ENCODE measurements around the gene CACNB3.
A peak's percentile ranks its signal among the peaks of the same experiment; 100 is the strongest.
"Not testable (repeated sequence)": the region's sequence is repeated elsewhere in the genome, so short reads cannot be mapped to it uniquely, and the experiment has no call there.

CACNB3 gene

DNA sequence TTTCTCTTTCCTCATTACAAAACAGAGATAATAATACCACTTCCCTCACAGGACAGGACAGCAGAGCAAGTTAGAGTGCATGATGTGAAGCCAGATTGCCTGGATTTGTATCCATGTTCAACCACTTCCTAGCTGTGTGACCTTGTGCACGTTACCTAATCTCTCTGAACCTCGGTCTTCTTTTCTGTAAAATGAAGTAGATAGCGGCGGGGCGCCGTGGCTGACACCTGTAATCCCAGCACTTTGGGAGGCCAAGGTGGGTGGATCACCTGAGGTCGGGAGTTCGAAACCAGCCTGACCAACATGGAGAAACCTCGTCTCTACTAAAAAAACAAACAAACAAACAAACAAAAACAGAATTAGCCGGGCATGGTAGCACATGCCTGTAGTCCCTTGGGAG is 36.6 kb downstream of the CACNB3 start:
- not testable (repeated sequence) for DNase-seq (ENCODE audit: low read depth in 2 of 2)

DNA sequence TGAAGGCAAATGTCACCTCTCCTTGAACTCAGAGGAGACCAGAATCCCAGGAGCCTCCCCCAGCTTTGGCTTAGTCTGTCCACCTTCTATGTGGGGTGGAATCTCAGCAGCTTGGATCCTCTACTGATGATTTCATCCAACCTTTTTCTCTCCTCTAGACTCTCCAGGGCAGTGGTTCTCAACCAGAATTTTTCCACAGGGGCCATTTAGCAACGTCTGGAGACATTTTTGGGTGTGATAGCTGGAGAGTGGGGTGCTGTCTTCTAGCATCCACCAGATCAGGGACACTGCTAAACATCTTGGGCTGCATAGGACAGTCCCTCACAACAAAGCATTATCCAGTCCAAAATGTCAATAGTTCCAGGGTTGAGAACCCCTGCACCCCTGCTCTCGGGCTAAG is 38.1 kb downstream of the CACNB3 start:
- DNase-seq (ENCODE audit: low read depth in 2 of 2), result no peak

DNA sequence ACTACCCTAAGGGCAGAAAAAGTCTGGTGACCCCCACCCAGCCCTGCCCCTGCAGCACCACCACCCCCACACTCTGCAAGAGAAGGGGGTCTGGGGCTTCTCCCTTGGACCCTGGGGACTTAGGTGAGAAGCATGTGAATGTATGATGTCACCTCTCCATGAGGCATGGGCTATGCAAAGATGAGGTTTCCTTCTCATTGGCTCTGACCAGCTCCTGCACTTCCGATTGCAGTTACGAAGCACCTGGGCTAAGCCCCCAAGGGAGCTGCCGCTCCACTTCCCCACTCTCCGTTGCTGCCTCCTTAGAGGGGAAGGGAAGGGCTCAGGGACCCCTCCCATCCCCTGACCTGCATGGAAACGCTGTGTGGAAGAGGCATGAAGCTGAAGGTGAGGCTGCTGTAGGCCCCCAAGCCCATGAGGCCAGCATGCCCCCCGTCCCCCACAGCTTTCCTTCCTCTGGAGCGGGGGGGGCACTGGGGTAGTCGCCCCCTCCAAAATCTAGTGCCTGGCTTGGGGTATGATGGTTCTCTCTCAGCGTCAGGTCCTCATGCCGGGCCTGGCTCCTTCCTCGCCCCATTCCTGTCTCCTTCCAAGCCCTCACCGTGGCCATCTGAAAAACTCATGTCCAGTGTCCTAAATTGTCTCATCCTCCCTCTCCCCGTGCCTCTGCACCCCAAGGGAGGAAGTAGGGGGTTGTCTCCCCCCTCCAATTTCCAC is 39.1 kb downstream of the CACNB3 start:
- DNase-seq (ENCODE audit: low read depth in 2 of 2), result no peak

DNA sequence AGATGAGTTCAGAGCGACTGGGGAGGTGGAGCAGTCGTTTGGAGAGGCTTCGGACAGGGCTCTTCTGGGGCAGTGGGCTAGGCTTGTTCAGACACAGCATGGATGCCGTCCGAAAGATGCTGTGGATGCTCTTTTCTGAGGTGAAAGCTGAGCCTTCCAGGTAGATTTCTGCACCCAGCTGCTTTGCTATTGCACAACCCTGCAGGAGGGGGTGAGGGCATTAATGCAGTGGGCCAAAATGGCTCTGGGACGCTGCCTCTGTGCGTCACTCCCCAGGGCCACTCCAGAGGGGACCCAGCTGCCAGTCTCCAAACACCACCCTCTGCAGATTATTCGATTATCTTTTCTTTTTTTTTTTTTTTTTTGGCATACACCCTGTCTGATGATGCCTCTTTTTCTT is 39.7 kb downstream of the CACNB3 start:
- DNase-seq (ENCODE audit: low read depth in 2 of 2), result no peak

DNA sequence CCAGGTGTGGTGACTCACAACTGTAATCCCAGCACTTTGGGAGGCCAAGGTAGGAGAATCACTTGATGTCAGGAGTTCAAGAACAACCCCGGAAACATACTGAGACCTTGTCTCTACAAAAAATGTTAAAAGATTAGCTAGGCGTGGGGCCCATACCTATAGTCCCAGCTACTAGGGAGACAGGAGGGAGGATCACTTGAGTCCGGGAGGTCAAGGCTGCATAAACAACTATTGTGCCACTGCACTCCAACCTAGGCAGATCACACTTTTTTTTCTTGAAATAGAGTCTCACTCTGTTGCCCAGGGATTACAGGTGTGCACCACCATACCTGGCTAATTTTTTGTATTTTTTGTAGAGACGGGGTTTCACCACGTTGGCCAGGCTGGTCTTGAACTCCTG is 41.3 kb downstream of the CACNB3 start:
- no peak for DNase-seq (ENCODE audit: low read depth in 2 of 2)

DNA sequence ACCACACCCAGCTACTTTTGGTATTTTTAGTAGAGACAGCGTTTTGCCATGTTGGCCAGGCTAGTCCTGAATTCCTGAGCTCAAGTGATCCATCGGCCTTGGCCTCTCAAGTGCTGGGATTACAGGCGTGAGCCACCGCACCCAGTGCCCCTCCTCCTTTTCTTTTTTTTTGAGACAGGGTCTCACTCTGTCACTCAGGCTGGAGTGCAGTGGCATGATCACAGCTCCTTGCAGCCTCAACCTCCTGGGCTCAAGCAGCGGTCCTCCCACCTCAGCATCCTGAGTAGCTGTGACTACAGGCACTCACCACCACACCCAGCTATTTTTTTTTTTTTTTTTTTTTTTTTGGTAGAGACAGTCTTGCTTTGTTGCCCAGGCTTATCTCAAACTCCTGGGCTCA is 41.9 kb downstream of the CACNB3 start:
- DNase-seq (ENCODE audit: low read depth in 2 of 2), result not testable (repeated sequence)

DNA sequence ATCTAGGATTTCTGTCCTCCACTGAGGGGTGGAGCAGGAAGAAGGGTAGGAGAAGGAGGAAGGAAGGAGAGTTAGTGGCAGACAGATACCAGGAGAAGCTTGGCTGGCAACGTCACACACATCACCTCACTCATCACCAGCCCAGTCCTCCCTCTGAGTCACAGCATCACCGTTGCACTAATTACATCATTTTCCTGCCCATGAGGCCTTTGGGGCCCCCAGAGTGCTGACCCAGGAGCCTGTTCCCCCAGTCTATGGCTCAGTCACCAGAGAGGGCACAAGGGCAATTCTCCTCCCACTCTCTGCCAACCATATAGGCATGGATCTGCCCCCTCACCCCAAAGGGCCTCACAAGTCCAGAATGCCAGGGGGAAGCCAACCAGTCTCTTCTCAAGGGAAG is 42.8 kb downstream of the CACNB3 start:
- no peak for DNase-seq (ENCODE audit: low read depth in 2 of 2)

DNA sequence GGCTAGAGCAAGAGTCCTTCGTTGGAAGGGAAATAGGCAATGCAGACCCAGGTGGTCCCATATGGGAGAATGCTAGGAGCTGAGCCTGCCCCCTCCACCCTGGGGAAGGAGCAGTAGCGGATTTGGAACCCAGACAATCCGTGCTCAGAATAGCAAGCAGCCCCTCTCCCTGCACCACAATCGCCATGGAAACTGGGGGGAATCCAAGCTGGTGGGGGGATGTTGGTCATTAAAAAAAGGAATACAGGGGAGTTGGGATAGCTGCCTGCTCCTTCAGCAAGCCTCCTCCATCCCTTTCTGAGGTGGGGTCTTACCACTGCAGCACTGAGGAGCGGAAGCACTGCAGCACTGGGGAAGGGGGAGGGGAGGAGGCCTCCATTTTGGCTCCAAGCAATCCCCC is 44.5 kb downstream of the CACNB3 start:
- DNase-seq (ENCODE audit: low read depth in 2 of 2), result no peak

DNA sequence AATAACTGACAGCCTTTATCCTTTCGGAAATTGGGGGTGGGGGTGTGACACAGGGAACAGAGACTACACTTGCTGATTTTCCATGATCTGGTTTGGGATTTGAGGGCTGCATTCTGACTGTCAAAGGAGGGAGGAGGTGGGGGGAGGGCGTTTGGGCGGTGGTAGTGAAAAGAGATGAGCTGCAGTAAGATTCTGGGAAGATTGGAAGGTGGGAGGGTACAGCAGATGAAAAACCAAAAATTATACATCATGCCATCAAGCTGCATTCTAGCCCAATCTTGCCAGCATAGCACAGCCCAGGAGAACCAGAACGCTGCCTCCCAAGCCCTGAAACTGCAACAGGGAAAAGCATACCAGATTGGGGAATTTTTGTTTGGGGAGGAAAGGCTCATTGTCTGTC is 45.0 kb downstream of the CACNB3 start:
- DNase-seq (ENCODE audit: low read depth in 2 of 2), result no peak

DNA sequence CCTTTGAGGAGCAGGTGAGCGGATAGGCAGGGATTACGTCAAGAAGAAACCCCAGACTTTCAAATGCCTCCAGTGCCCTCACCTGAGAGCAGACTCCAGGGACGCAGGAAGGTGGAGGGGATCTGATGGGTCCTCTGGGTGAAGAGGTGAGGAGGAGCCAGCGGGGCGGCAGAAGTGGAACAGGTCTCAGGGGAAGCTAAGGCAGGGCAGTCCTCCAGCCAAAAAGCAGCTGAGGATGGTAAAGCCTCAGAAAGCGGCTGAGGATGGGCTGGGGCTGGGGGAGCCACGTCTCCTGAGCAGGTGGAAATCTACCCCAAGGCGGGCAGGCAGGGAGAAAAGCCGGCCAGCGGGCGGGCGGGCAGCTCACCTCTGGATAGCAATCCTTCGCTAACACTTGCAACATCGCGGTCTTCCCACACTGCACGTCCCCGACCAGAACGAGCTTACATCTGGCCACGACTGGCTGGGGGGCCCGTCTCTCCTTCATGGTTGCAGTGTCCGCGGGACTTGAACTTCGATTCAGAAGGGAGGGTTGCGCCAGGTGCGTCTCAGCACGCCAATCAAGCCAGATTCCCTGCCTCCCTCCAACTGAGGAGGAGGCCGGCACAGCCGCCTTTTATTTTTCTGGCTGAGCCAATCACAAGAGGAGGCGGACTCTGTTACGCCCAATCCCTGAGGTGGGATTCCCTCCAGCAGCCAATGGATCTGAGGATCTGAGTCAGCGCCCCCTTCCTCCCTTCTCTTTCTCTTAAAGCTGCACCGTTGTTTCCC is 47.2 kb downstream of the CACNB3 start, which contains the start of gene RND1:
RND1 (minus strand) TSS at position 590 of the 771 bp plus-strand sequence; CDS start at position 487, 103 bp downstream.
- peak; percentile 65 to 79 for DNase-seq (ENCODE audit: low read depth in 2 of 2)

DNA sequence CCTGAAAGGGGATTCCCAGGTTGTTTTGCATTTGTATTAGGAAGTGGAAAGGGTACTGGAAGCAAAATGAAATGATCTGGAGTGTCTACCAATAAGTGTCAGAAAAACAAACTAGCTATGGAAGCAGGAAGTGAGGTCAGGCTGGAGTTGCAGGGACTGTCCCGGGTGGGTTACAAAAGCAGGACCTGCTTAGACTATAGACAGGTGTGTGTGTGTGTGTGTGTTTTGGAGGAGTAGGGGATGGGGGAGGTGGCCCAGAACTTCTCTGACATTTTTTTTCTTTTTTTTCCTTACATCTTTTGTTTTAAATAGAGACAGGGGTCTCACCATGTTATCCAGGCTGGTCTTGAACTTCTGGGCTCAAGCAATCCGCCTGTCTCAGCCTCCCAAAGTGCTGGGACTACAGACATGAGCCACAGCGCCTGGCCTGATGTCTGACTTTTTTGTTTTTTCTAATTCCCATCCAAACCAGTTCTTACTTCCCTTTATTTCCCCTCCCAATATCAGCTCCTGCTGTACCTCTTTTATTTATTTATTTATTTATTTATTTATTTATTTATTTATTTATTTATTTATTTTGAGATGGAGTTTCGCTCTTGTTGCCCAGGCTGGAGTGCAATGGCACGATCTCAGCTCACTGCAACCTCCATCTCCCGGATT is 47.9 kb downstream of the CACNB3 start:
- DNase-seq (ENCODE audit: low read depth in 2 of 2), result no peak

DNA sequence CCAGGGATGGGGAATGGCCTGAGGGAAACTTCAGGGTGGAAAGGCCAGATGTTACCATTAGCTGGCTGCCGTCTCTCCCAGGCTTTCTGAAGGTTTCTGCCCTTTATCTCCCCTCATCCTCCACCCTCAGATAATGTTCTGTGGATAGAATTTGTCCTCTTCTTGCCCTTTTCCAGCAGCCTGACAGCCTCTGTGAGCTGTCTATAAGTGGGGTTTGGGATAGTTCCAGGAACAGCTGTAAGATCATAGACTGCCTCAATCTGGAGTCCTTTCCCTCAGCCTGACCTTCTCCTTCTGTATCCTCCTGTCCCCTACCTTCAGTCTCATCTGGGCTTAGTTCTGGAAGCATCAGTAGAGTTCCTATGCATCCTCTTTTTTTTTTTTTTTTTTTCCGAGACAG is 50.2 kb downstream of the CACNB3 start:
- no peak for DNase-seq (ENCODE audit: low read depth in 2 of 2)

DNA sequence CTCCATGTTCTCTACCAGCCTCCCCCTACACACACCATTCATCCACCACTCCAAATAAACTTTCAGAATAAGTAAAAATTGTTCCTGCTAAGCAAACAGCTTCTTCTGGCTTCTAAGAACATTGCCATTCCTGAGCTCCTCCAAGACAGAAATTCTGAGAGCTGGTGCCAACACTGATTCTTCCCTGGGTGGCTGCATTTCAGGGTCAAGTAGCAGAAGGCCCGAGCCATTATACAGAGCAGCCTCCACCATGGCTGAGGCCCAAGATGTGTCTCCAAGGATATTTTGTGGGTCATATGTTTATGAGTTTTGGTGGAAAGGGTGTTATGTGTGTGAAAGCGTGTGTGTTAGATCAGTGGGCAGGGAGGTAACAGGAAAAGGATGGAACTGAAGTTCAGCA is 50.9 kb downstream of the CACNB3 start:
- DNase-seq (ENCODE audit: low read depth in 2 of 2), result no peak

DNA sequence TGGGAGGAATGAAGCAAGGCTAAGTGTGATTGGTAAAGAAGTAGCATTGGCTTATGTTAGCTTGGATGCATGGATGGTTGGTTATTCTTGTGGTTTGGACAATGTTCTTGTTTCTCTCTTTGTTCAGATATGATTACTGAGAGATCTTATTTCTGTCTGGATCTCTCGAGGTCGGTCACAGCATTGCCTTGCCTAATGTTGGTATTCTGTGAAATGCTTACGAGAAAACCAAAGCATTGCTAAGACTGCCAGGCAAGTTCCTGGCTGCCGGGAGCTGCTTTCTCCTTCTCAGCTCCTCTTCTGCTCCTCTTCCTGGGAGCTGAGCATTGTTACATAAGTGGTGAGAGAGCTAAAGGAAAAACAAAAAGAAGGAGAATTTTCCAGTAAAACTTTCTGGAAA is 54.8 kb downstream of the CACNB3 start:
- no peak for DNase-seq (ENCODE audit: low read depth in 2 of 2)

DNA sequence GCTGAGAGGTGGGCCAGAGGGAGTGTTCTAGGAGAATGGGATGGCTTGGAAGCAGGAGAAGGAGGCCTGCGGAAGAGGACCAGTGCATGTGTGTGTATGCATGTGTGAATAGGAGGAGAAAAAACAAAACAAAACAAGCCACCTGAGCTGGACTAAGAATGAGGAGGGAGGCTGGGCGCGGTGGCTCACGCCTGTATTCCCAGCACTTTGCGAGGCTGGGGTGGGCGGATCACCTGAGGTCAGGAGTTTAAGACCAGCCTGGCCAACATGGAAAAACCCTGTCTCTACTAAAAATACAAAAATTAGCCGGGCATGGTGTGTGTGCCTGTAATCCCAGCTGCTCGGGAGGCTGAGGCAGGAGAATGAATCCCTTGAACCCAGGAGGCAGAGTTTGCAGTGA is 55.2 kb downstream of the CACNB3 start:
- not testable (repeated sequence) for DNase-seq (ENCODE audit: low read depth in 2 of 2)

DNA sequence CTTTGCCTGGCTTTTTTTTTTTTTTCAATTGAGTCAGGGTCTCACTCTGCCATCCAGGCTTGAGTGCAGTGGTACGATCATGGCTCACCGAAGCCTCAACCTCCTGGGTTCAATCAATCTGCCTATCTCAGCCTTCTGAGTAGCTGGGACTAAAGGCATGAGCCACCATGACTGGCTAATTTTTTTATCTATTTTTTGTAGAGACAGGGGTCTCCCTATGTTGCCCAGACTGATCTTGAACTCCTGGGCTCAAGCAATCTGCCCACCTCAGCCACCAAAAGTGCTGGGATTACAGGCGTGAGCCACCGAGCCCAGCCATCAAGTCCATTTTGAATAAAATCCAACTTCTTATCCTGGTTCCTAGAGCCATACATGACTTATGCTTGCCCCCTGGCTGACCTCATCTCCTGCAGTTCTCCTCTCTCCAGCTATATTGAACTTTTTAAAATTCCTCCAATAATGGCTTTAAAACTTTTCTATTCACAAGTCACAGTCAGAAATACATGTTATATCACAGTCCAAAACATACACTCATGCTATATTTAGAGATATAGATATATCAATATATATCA is 57.7 kb downstream of the CACNB3 start:
- no peak for DNase-seq (ENCODE audit: low read depth in 2 of 2)

Measured in stimulated activated CD4-positive, alpha-beta T cell treated with anti-CD3 and anti-CD28 coated beads, Interleukin-4, amount 100 ng/mL, for 48 hours (primary cell).